ENCODE data around the gene GNPDA1.

Gene GNPDA1

GRCh38 chr5:142007237-142007544, 5.6 kb downstream of the GNPDA1 start:
- TF ChIP-seq EZH2 (IDR thresholded peaks at IDR 0.05) (no peak), POLR2AphosphoS5 (IDR thresholded peaks at IDR 0.05; ENCODE audit: borderline replicate concordance, low read depth, low read length) (no peak), FOXP2 (optimal IDR thresholded peaks at IDR 0.05; ENCODE audit: control extremely low read depth, extremely low read length, insufficient read depth) (no peak)
- Histone ChIP-seq H3K27ac (no peak overlapping the region), H3K36me3 (ENCODE audit: insufficient read depth, low read length) (peaks cover 53% of the 10 kb centered on the region), H3K9ac (ENCODE audit: insufficient read length) (no peak overlapping the region), H3K9me3 (ENCODE audit: low read depth, low read length) (no peaks in the 10 kb centered on the region), H3K4me3 (no peak overlapping the region)
- no peak for DNase-seq (ENCODE audit: low read depth, low spot score)

GRCh38 chr5:142006363-142007236, 6.2 kb downstream of the GNPDA1 start:
- no peak for TF ChIP-seq POLR2AphosphoS5 (IDR thresholded peaks at IDR 0.05; ENCODE audit: borderline replicate concordance, low read depth, low read length)
- Histone ChIP-seq H3K36me3 (ENCODE audit: insufficient read depth, low read length) (peaks cover 59% of the 10 kb centered on the region), H3K4me3 (no peak overlapping the region), H3K9me3 (ENCODE audit: low read depth, low read length) (no peaks in the 10 kb centered on the region), H3K9ac (ENCODE audit: insufficient read length) (no peak overlapping the region), H3K27ac (no peak overlapping the region)
- no peak for DNase-seq (ENCODE audit: low read depth, low spot score)

GRCh38 chr5:142003266-142003800, 9.5 kb downstream of the GNPDA1 start:
- no peak for TF ChIP-seq FOXP2 (optimal IDR thresholded peaks at IDR 0.05; ENCODE audit: control extremely low read depth, extremely low read length, insufficient read depth)
- no peak for TF ChIP-seq EZH2 (IDR thresholded peaks at IDR 0.05)
- TF ChIP-seq POLR2AphosphoS5 (IDR thresholded peaks at IDR 0.05; ENCODE audit: borderline replicate concordance, low read depth, low read length): no peak
- Histone ChIP-seq H3K36me3 (ENCODE audit: insufficient read depth, low read length) (peaks cover 62% of the 10 kb centered on the region), H3K4me3 (no peak overlapping the region), H3K27ac (no peak overlapping the region), H3K9ac (ENCODE audit: insufficient read length) (no peak overlapping the region), H3K9me3 (ENCODE audit: low read depth, low read length) (no peaks in the 10 kb centered on the region)
- DNase-seq (ENCODE audit: low read depth, low spot score): no peak

GRCh38 chr5:142000704-142001484, 11.9 kb downstream of the GNPDA1 start:
- Histone ChIP-seq H3K4me3 (no peak overlapping the region), H3K36me3 (ENCODE audit: insufficient read depth, low read length) (peaks cover 43% of the 10 kb centered on the region)
- TF ChIP-seq FOXP2 (optimal IDR thresholded peaks at IDR 0.05; ENCODE audit: control extremely low read depth, extremely low read length, insufficient read depth): no peak
- no peak for TF ChIP-seq POLR2AphosphoS5 (IDR thresholded peaks at IDR 0.05; ENCODE audit: borderline replicate concordance, low read depth, low read length)
- no peak for TF ChIP-seq EZH2 (IDR thresholded peaks at IDR 0.05)

GRCh38 chr5:142000173-142000572, 12.7 kb downstream of the GNPDA1 start:
- Histone ChIP-seq H3K36me3 (ENCODE audit: insufficient read depth, low read length) (peaks cover 39% of the 10 kb centered on the region), H3K9me3 (ENCODE audit: low read depth, low read length) (no peaks in the 10 kb centered on the region), H3K27ac (no peak overlapping the region), H3K4me3 (no peak overlapping the region), H3K9ac (ENCODE audit: insufficient read length) (no peak overlapping the region)
- no peak for DNase-seq (ENCODE audit: low read depth, low spot score)
- no peak for TF ChIP-seq FOXP2 (optimal IDR thresholded peaks at IDR 0.05; ENCODE audit: control extremely low read depth, extremely low read length, insufficient read depth)
- no peak for TF ChIP-seq EZH2 (IDR thresholded peaks at IDR 0.05)
- TF ChIP-seq POLR2AphosphoS5 (IDR thresholded peaks at IDR 0.05; ENCODE audit: borderline replicate concordance, low read depth, low read length): no peak

More at GRCh38 chr5:142000704-142001484, 11.9 kb downstream of the GNPDA1 start:
- Histone ChIP-seq H3K27ac (0 out of 2 replicates have a peak overlapping the region, but pooled peaks have one; percentile 7), H3K9me3 (ENCODE audit: low read depth, low read length) (no peaks in the 10 kb centered on the region), H3K9ac (ENCODE audit: insufficient read length) (no peak overlapping the region)
- no peak for DNase-seq (ENCODE audit: low read depth, low spot score)

GRCh38 chr5:141997358-141997960, 15.4 kb downstream of the GNPDA1 start:
- Histone ChIP-seq H3K9me3 (ENCODE audit: low read depth, low read length) (no peaks in the 10 kb centered on the region), H3K4me3 (no peak overlapping the region), H3K9ac (ENCODE audit: insufficient read length) (no peak overlapping the region), H3K27ac (no peak overlapping the region), H3K36me3 (ENCODE audit: insufficient read depth, low read length) (peaks cover 30% of the 10 kb centered on the region)
- no peak for DNase-seq (ENCODE audit: low read depth, low spot score)
- TF ChIP-seq EZH2 (IDR thresholded peaks at IDR 0.05) (no peak), POLR2AphosphoS5 (IDR thresholded peaks at IDR 0.05; ENCODE audit: borderline replicate concordance, low read depth, low read length) (no peak), FOXP2 (optimal IDR thresholded peaks at IDR 0.05; ENCODE audit: control extremely low read depth, extremely low read length, insufficient read depth) (no peak)

- no peak overlapping the region for H3K27ac ChIP-seq
- H3K9ac ChIP-seq (ENCODE audit: insufficient read length): no peak overlapping the region
- TF ChIP-seq FOXP2 (optimal IDR thresholded peaks at IDR 0.05; ENCODE audit: control extremely low read depth, extremely low read length, insufficient read depth): no peak
- no peak for TF ChIP-seq EZH2 (IDR thresholded peaks at IDR 0.05)
- TF ChIP-seq POLR2AphosphoS5 (IDR thresholded peaks at IDR 0.05; ENCODE audit: borderline replicate concordance, low read depth, low read length): no peak
- no peak for DNase-seq (ENCODE audit: low read depth, low spot score)
- no peaks in the 10 kb centered on the region for H3K9me3 ChIP-seq (ENCODE audit: low read depth, low read length)
- H3K4me3 ChIP-seq: no peak overlapping the region
- peaks cover 15% of the 10 kb centered on the region for H3K36me3 ChIP-seq (ENCODE audit: insufficient read depth, low read length)
These were observed 17.2 kb downstream of the GNPDA1 start for GRCh38 chr5:141995656-141996055.
